Vagina (tissue), 2 donors: ENCODE data around the gene TMIGD3. TPM values are rescaled to one million over a fixed set of nuclear protein-coding genes. Genes with fewer than 3 reads are reported as not detected.

Source experiments
- DNase-seq, 2 donors: peaks; one replicate each; pipeline ENCODE4 v3.0.0-alpha.2; 2017; ENCODE audit errors: extremely low spot score in 2 of 2
- H3K27ac ChIP-seq: fragments of 200-600 bp; sonication (generic); one replicate; pipeline ENCODE4 v1.5.1; 2019
- H3K27me3 ChIP-seq: fragments of 200-600 bp; sonication (generic); one replicate; pipeline ENCODE4 v1.5.1; 2019
- H3K36me3 ChIP-seq, 2 donors: fragments of 200-600 bp; sonication (generic); one replicate each; pipeline ENCODE4 v1.5.1; 2017 to 2019
- H3K4me1 ChIP-seq: fragments of 200-600 bp; sonication (generic); one replicate; pipeline ENCODE4 v1.5.1; 2019
- H3K4me3 ChIP-seq, 2 donors: fragments of 200-600 bp; sonication (generic); 1 replicate in 1 of 2; 2 replicates in 1 of 2; pipeline ENCODE4 v1.5.1; 2016 to 2019
- H3K9me3 ChIP-seq: fragments of 200-600 bp; sonication (generic); one replicate; pipeline ENCODE4 v1.5.1; 2019
- CTCF ChIP-seq, 3 experiments: fragments of 450-650 bp in 2 of 3; fragments of 200-600 bp in 1 of 3; sonication (generic) in 1 of 3; IDR thresholded peaks; one replicate each; pipeline ENCODE4 v1.5.1; 2017 to 2019; ENCODE audit warnings: antibody characterized with exemption in 3 of 3, mild to moderate bottlenecking in 2 of 3, moderate library complexity in 2 of 3
- POLR2A ChIP-seq, 2 donors: fragments of 450-650 bp; IDR thresholded peaks; one replicate each; pipeline ENCODE4 v1.6.1; 2017; ENCODE audit warnings: antibody characterized with exemption in 2 of 2, mild to moderate bottlenecking in 2 of 2, moderate library complexity in 2 of 2
- POLR2AphosphoS5 ChIP-seq, 2 donors: sonication (generic); formaldehyde crosslinking; IDR thresholded peaks; one replicate each; pipeline ENCODE4 v1.9.0; 2017; ENCODE audit warnings: antibody characterized with exemption in 2 of 2, mild to moderate bottlenecking in 2 of 2, low read depth in 1 of 2; ENCODE audit not compliant: insufficient read depth in 1 of 2
- intact Hi-C: fragments of 100-400 bp; cut with DNase I; formaldehyde crosslinking; loops from one replicate; pipeline ENCODE4 v1.15.1; 2023
- total RNA-seq: library from RNA; depleted of rRNA; stranded (reverse); fragments of >200 nt; gene quantifications from one replicate; pipeline ENCODE4 v1.2.3, GENCODE V29; 2016

TMIGD3 gene
- total RNA-seq, 1 donor from 2014 or later, result 2.9 TPM

GRCh38 chr1:111542187-111542586 is 38.8 kb upstream of the TMIGD3 start:
- TF ChIP-seq POLR2A (IDR thresholded peaks at IDR 0.05) (no peak), POLR2AphosphoS5 (IDR thresholded peaks at IDR 0.05; ENCODE audit: insufficient read depth in 1 of 2, low read depth in 1 of 2) (no peak), CTCF (IDR thresholded peaks at IDR 0.05) (no peak)
- Histone ChIP-seq H3K36me3 (no peaks in the 10 kb centered on the region), H3K9me3 (no peaks in the 10 kb centered on the region), H3K27ac (no peak overlapping the region), H3K4me3 (no peak overlapping the region), H3K4me1 (no peaks in the 10 kb centered on the region), H3K27me3 (no peaks in the 10 kb centered on the region)
- intact Hi-C loops, result no loop called here
- DNase-seq, result no peak

GRCh38 chr1:111541721-111542120 is 38.3 kb upstream of the TMIGD3 start:
- intact Hi-C loops, result no loop called here
- no peak for DNase-seq
- no peaks in the 10 kb centered on the region for H3K9me3 ChIP-seq
- H3K27me3 ChIP-seq, result no peaks in the 10 kb centered on the region
- H3K27ac ChIP-seq, result no peak overlapping the region
- no peaks in the 10 kb centered on the region for H3K4me1 ChIP-seq
- H3K36me3 ChIP-seq, result no peaks in the 10 kb centered on the region
- H3K4me3 ChIP-seq, result no peak overlapping the region
- TF ChIP-seq POLR2A (IDR thresholded peaks at IDR 0.05) (no peak), CTCF (IDR thresholded peaks at IDR 0.05) (no peak), POLR2AphosphoS5 (IDR thresholded peaks at IDR 0.05; ENCODE audit: insufficient read depth in 1 of 2, low read depth in 1 of 2) (no peak)

GRCh38 chr1:111540928-111541327 is 37.5 kb upstream of the TMIGD3 start:
- no peak overlapping the region for H3K27ac ChIP-seq
- H3K4me1 ChIP-seq, result no peaks in the 10 kb centered on the region

GRCh38 chr1:111538343-111539025 is 35.1 kb upstream of the TMIGD3 start:
- no peaks in the 10 kb centered on the region for H3K27me3 ChIP-seq
- intact Hi-C loops, result no loop called here
- no peaks in the 10 kb centered on the region for H3K36me3 ChIP-seq
- no peak for DNase-seq
- H3K9me3 ChIP-seq, result no peaks in the 10 kb centered on the region
- TF ChIP-seq CTCF (IDR thresholded peaks at IDR 0.05) (no peak), POLR2A (IDR thresholded peaks at IDR 0.05) (no peak), POLR2AphosphoS5 (IDR thresholded peaks at IDR 0.05; ENCODE audit: insufficient read depth in 1 of 2, low read depth in 1 of 2) (no peak)
- H3K4me3 ChIP-seq, result no peak overlapping the region
- H3K4me1 ChIP-seq, result no peaks in the 10 kb centered on the region
- H3K27ac ChIP-seq, result no peak overlapping the region

More at GRCh38 chr1:111540928-111541327, 37.5 kb upstream of the TMIGD3 start:
- TF ChIP-seq POLR2AphosphoS5 (IDR thresholded peaks at IDR 0.05; ENCODE audit: insufficient read depth in 1 of 2, low read depth in 1 of 2) (no peak), POLR2A (IDR thresholded peaks at IDR 0.05) (no peak), CTCF (IDR thresholded peaks at IDR 0.05) (no peak)
- Histone ChIP-seq H3K4me3 (no peak overlapping the region), H3K36me3 (no peaks in the 10 kb centered on the region), H3K27me3 (no peaks in the 10 kb centered on the region), H3K9me3 (no peaks in the 10 kb centered on the region)
- intact Hi-C loops, result no loop called here
- no peak for DNase-seq
